ENCODE data around the gene MORN3.
A peak's percentile ranks its signal among the peaks of the same experiment; 100 is the strongest.
"Not testable (repeated sequence)": the region's sequence is repeated elsewhere in the genome, so short reads cannot be mapped to it uniquely, and the experiment has no call there.

MORN3 gene

DNA sequence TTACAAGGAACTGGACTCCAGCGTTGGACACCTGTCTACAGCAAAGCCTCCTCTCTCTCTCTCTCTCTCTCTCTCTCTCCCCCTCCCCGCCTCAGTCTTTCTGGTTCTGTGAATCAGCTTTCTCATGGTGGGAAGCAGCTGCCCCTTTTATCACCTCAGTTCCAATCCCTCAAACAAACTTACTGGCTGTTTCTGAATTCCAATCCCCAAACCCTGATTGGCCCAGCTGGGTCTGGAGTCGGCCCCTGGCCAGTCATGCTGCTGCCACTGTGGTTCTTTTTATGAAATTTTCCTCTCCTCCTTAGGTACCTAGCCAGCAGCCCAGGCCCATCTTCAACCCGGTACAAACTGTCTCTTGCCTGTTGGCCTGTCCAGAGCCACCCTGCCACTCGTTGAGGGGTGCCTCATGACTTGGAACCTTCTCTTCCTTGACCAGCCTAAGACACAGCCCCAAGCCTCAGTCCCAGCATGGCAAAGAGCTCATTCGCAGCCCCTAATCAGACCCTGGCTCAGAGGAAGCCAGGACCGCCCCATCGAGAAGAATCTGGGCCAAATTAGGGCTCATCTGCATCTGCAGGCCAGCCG is 9.4 kb upstream of the MORN3 start:
- TF ChIP-seq, protein P1, sequence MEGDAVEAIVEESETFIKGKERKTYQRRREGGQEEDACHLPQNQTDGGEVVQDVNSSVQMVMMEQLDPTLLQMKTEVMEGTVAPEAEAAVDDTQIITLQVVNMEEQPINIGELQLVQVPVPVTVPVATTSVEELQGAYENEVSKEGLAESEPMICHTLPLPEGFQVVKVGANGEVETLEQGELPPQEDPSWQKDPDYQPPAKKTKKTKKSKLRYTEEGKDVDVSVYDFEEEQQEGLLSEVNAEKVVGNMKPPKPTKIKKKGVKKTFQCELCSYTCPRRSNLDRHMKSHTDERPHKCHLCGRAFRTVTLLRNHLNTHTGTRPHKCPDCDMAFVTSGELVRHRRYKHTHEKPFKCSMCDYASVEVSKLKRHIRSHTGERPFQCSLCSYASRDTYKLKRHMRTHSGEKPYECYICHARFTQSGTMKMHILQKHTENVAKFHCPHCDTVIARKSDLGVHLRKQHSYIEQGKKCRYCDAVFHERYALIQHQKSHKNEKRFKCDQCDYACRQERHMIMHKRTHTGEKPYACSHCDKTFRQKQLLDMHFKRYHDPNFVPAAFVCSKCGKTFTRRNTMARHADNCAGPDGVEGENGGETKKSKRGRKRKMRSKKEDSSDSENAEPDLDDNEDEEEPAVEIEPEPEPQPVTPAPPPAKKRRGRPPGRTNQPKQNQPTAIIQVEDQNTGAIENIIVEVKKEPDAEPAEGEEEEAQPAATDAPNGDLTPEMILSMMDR (IDR thresholded peaks at IDR 0.05; ENCODE audit: low read depth, low read length): no peak
- no peak for DNase-seq (ENCODE audit: extremely low read depth, low read depth)

DNA sequence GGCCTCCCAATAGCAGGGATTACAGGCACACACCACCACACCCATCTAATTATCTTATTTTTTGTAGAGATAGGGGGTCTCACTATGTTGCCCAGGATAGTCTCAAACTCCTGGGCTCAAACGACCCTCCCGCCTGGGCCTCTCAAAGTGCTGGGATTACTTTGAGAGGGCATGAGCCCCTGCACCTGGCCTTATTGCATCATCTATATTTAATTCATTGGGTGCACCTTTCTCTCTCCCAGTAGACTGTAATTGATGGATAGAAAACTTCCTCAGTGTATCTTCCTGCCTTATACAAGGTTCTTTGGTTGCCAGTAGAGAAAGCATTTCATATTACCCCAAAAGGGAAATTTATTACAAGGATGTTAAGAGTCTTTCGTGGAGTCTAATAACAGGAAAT is 8.9 kb upstream of the MORN3 start:
- TF ChIP-seq, protein P1 (IDR thresholded peaks at IDR 0.05; ENCODE audit: low read depth, low read length): no peak
- no peak for DNase-seq (ENCODE audit: extremely low read depth, low read depth)

DNA sequence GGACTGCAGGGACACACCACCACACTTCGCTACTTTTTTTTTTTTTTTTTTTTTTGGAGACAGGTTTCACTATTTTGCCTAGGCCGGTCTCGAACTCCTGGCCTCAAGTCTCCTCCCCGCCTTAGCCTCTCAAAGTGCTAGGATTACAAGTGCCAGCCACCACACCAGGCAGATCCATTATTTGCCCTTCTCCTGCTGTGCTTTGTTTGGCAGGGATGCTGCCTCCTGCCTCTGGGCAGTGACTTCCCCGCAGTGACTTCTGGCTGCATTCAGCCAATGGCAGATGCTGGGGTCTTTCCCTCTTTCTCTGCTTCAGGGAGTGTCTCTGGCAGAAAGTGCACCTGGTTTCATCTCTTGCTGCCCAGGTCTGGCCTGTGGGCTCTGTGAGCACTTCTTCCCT is 6.7 kb upstream of the MORN3 start:
- TF ChIP-seq, protein P1 (IDR thresholded peaks at IDR 0.05; ENCODE audit: low read depth, low read length): no peak

DNA sequence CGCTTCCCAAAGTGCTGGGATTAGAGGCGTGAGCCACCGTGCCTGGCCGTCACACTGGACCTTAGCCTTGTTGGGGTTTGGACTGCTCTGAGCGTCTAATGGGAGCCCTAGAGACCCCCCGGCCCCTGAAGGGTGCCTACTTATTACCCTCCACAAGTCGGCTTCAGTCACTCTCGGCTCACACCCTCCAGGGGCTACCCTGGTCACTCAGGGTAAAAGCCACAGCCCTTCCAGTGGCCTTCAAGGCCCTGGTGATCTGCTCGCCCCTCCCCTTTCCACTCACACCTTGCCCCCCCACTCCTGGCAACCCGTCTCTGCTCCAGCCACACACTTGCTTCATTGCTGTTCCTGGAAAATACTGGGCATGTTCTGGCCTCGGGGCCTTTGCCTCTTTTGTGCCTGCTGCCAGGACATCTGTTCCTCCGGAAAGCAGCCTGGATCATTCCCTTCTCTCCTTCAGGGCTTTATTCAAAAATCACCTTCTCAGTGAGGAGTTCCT is 3.6 kb upstream of the MORN3 start:
- TF ChIP-seq, protein P1 (IDR thresholded peaks at IDR 0.05; ENCODE audit: low read depth, low read length): no peak

More for the DNA sequence above, 6.7 kb upstream of the MORN3 start:
- DNase-seq (ENCODE audit: extremely low read depth, low read depth): no peak

DNA sequence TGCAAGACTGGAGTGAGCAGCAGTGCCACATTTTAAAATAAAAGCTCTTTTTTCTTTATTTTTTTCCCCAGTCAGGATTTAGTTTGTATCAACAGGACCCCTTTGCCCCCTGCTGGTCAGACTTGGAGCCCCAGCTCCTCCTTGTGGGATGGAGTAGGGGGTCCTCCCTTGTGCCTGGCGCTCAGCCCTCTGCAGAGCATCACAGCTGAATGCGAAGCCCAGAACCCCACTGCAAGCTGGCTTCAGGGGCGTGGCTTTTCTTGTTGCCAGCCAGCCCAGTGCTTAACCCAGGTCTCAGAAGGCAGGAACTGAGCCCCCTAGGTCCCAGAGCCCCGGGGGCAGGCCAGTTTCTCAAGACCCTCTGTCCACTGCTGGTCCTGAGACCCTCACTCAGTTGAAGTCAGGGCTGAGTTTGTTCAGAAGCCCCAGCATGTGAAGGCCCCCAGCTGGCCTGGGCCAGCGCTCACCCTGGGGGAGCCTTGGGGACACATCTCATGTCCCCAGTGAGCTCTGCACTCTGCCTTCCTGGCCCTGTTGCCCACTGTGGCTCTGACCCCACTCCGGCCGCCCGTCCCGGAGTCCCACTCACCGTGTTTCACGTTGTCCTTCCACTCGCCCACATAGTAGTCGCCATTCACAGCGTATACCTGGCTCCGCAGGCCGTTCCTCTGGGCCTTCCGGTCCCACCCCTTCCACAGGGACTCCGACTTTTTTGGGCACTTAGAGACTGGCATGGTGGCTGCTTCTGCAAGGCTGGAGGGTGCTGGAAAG is 519 bp downstream of the MORN3 start:
- TF ChIP-seq, protein P1 (IDR thresholded peaks at IDR 0.05; ENCODE audit: low read depth, low read length): peak; percentile 69
- DNase-seq (ENCODE audit: extremely low read depth, low read depth): no peak

More for the DNA sequence above, 3.6 kb upstream of the MORN3 start:
- no peak for DNase-seq (ENCODE audit: extremely low read depth, low read depth)

DNA sequence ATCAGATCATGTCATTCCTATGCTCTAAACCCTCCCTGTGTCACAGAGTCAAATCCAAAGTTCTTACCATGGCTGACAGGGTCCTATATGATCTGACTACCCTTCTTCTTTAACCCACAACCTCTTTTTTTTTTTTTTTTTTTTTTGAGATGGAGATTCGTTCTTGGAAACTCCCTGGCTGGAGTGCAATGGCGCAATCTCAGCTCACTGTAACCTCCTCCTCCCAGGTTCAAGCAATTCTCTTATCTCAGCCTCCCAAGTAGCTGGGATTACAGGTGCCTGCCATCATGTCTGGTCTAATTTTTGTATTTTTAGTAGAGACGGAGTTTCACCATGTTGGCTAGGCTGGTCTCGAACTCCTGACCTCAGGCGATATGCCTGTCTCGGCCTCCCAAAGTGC is 2.6 kb downstream of the MORN3 start:
- not testable (repeated sequence) for DNase-seq (ENCODE audit: extremely low read depth, low read depth)

DNA sequence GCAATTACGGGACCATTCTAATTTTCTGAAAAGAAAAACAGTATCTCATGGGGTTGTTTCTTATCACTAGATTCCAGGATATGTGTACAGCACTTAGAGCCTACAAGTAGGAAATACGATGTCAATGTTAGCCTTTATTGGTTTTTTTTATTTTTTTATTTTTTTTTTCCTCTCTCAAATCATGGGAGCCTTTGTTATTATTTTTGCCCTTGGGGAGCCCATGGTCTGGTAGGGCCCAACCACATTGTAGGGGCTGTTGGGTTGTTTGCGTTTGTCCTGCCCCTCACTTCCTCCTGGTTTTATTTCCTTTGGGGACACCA is 5.9 kb downstream of the MORN3 start:
- TF ChIP-seq, protein P1 (IDR thresholded peaks at IDR 0.05; ENCODE audit: low read depth, low read length): no peak
- DNase-seq (ENCODE audit: extremely low read depth, low read depth): no peak

DNA sequence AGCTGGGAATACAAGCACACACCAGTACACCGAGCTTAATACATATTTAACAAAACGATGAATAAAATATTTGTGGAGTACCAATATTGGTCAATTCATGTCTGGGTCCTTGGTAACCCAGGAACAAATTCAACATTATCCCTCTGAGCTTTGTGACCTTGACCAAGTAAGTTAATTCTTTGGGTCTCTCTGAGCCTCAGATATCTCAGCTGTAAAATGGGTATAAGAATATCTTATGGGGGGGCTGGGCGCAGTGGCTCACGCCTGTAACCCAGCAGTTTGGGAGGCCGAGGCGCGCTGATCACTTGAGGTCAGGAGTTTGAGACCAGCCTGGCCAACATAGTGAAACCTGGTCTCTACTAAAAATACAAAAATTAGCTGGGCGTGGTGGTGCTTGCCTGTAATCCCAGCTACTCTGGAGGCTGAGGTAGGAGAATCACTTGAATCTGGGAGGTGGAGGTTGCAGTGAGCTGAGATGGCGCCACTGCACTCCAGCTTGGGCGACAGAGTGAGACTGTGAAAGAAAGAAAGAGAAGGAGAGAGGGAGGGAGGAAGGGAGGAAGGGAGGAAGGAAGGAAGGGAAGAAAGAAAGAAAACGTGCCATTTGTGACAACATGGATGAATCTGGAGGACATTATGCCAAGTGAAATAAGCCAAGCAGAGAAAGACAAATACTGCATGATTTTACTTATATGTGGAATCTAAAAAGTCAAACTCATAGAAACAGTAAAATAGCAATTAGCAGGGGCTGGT is 7.9 kb downstream of the MORN3 start:
- DNase-seq (ENCODE audit: extremely low read depth, low read depth): not testable (repeated sequence)
